ENCODE data around the gene RXRB.

Gene RXRB

DNA sequence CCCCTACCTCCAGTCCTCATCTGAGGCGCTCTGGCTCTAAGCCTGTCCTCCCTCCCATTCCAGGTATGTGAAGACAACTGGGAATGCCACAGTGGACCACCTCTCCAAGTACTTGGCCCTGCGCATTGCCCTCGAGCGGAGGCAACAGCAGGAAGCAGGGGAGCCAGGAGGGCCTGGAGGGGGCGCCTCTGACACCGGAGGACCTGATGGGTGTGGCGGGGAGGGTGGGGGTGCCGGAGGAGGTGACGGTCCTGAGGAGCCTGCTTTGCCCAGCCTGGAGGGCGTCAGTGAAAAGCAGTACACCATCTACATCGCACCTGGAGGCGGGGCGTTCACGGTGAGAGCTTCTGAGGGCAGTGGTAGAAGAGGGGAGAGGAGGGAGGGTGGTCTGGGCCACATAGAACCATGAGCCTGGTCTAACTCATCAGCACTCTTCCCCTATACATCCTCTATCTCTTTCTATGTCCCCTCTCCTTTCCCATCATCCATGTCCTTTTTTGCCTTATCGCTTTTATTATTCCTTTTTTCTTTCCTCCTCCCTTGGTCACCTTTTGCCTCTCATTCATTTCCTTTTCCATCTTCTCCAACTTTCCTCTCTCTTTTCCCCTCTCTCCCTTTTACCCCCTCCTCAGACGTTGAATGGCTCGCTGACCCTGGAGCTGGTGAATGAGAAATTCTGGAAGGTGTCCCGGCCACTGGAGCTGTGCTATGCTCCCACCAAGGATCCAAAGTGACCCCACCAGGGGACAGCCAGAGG, 11.4 kb upstream of the RXRB start:
- Histone ChIP-seq H2AFZ (ENCODE audit: low read length, unreplicated experiment) (no peak overlapping the region), H3K4me1 (ENCODE audit: control insufficient read depth, insufficient read depth, low read length, unreplicated experiment) (peaks cover 16% of the 10 kb centered on the region), H3K27ac (ENCODE audit: low read depth, low read length) (no peak overlapping the region), H3K27me3 (ENCODE audit: insufficient read depth, low read length) (no peaks in the 10 kb centered on the region), H3K79me2 (ENCODE audit: control insufficient read depth, insufficient read depth, low read length, unreplicated experiment) (no peaks in the 10 kb centered on the region), H3K36me3 (ENCODE audit: insufficient read depth, low read length) (no peaks in the 10 kb centered on the region), H3K4me3 (ENCODE audit: low read depth, low read length) (no peak overlapping the region)

DNA sequence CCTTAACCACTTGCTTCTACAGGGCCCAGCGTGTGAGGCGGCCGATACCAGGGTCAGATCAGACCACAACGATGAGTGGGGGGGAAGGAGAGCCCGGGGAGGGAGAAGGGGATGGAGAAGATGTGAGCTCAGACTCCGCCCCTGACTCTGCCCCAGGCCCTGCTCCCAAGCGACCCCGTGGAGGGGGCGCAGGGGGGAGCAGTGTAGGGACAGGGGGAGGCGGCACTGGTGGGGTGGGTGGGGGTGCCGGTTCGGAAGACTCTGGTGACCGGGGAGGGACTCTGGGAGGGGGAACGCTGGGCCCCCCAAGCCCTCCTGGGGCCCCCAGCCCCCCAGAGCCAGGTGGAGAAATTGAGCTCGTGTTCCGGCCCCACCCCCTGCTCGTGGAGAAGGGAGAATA, 10.7 kb upstream of the RXRB start:
- Histone ChIP-seq H3K27ac (ENCODE audit: low read depth, low read length) (no peak overlapping the region), H3K36me3 (ENCODE audit: insufficient read depth, low read length) (no peaks in the 10 kb centered on the region), H2AFZ (ENCODE audit: low read length, unreplicated experiment) (no peak overlapping the region), H3K27me3 (ENCODE audit: insufficient read depth, low read length) (no peaks in the 10 kb centered on the region), H3K4me3 (ENCODE audit: low read depth, low read length) (no peak overlapping the region), H3K4me1 (ENCODE audit: control insufficient read depth, insufficient read depth, low read length, unreplicated experiment) (peaks cover 24% of the 10 kb centered on the region), H3K79me2 (ENCODE audit: control insufficient read depth, insufficient read depth, low read length, unreplicated experiment) (no peaks in the 10 kb centered on the region)

DNA sequence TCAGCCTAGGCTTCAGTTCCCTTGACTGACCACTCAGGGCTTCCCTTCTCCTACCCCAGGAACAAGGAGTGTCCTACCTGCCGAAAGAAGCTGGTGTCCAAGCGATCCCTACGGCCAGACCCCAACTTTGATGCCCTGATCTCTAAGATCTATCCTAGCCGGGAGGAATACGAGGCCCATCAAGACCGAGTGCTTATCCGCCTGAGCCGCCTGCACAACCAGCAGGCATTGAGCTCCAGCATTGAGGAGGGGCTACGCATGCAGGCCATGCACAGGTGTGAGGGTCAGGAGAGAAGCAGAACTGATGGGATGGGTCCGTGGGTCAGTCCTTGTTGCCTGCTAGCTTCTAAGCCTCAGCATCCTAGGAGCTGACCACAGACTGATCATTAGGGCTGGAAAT, 9.4 kb upstream of the RXRB start:
- H3K79me2 ChIP-seq (ENCODE audit: control insufficient read depth, insufficient read depth, low read length, unreplicated experiment) = no peaks in the 10 kb centered on the region
- H3K4me3 ChIP-seq (ENCODE audit: low read depth, low read length) = no peak overlapping the region; the same call in 1 of the 2 replicates
- H2AFZ ChIP-seq (ENCODE audit: low read length, unreplicated experiment) = no peak overlapping the region
- H3K4me1 ChIP-seq (ENCODE audit: control insufficient read depth, insufficient read depth, low read length, unreplicated experiment) = peaks cover 36% of the 10 kb centered on the region
- no peaks in the 10 kb centered on the region for H3K36me3 ChIP-seq (ENCODE audit: insufficient read depth, low read length)
- no peaks in the 10 kb centered on the region for H3K27me3 ChIP-seq (ENCODE audit: insufficient read depth, low read length)
- H3K27ac ChIP-seq (ENCODE audit: low read depth, low read length) = no peak overlapping the region

DNA sequence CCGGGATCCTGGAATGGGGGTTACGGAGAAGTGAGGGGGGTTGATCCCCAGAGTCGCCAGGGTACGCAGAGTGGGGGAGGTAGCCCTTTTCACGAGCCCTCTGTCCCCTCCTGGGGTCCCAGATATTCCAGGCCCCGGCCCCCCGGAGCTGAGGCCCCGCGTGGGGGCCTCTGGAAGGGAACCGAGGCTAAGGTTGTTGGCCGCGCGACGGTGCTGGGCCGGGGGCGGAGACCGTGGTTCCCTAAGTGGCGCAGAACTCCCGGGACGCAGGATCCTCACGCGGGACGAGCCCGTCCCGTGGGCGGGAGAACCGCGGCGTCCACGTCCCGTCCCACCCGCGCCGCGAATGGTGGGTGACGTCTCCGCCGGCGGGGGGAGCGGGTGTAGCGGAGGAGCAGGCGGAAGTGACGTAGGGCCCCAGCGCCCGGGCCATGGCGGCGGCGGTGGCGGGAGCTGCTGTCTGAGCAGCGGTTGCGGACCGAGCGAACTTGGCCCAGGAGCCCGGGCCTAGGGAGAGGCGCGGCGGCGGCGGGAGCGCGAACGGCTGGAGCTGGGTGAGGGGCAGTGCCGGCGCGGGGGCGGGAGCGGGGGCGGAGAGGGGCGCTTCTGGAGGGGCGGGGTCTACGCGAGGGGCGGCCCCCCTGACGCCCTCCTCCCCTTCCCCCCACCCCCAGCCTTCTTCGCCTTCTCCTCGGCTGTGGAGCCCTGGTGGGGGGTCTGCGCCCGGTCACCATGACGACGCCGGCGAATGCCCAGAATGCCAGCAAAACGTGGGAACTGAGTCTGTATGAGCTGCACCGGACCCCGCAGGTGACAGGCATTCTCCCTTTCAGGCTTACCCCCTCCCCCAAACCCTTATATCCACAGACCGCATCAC, 7.9 kb upstream of the RXRB start, which contains the start of gene RING1:
RING1 (plus strand) TSS at position 410 of the 877 bp plus-strand sequence; CDS start at position 733, 323 bp downstream.
- H3K4me1 ChIP-seq (ENCODE audit: control insufficient read depth, insufficient read depth, low read length, unreplicated experiment) = peaks cover 45% of the 10 kb centered on the region
- peak within 1 kb of the TSS; percentile 32 for H2AFZ ChIP-seq (ENCODE audit: low read length, unreplicated experiment)
- no peaks in the 10 kb centered on the region for H3K27me3 ChIP-seq (ENCODE audit: insufficient read depth, low read length)
- H3K36me3 ChIP-seq (ENCODE audit: insufficient read depth, low read length) = no peaks in the 10 kb centered on the region
- peak within 1 kb of the TSS; percentile 90 for H3K27ac ChIP-seq (ENCODE audit: low read depth, low read length)
- H3K79me2 ChIP-seq (ENCODE audit: control insufficient read depth, insufficient read depth, low read length, unreplicated experiment) = peaks cover 8% of the 10 kb centered on the region
- H3K4me3 ChIP-seq (ENCODE audit: low read depth, low read length) = peak within 1 kb of the TSS; percentile 79

DNA sequence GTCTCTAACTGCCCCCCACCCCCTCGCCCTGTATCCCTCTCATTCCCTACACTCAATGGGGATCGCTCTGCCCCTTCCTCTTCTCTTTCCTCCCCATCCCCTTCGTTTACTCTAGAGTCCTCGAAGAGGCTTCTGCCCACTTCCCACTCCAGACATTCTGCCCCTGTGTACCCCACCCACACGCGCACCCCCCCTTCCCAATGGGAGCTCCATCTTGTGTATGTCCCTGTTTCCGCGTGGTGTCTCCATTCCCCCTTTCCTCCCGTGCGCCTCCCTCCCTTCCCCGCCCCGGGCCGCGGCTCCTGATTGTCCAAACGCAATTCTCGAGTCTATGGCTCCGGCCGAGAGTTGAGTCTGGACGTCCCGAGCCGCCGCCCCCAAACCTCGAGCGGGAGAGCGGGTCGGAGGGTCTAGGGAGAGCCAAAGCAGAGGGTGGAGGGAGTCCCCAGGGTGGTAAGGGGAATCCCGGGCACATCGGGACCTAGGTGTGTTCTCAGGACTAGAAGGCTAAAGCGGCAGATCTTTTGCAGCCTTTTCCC, 7.2 kb upstream of the RXRB start:
- Histone ChIP-seq H3K27ac (ENCODE audit: low read depth, low read length) (peak overlapping the region; percentile 90), H3K79me2 (ENCODE audit: control insufficient read depth, insufficient read depth, low read length, unreplicated experiment) (peaks cover 15% of the 10 kb centered on the region), H3K27me3 (ENCODE audit: insufficient read depth, low read length) (no peaks in the 10 kb centered on the region), H2AFZ (ENCODE audit: low read length, unreplicated experiment) (peak overlapping the region; percentile 32), H3K4me3 (ENCODE audit: low read depth, low read length) (peak overlapping the region; percentile 79), H3K4me1 (ENCODE audit: control insufficient read depth, insufficient read depth, low read length, unreplicated experiment) (peaks cover 44% of the 10 kb centered on the region), H3K36me3 (ENCODE audit: insufficient read depth, low read length) (peaks cover 5% of the 10 kb centered on the region; the same call in 1 of the 2 replicates)

DNA sequence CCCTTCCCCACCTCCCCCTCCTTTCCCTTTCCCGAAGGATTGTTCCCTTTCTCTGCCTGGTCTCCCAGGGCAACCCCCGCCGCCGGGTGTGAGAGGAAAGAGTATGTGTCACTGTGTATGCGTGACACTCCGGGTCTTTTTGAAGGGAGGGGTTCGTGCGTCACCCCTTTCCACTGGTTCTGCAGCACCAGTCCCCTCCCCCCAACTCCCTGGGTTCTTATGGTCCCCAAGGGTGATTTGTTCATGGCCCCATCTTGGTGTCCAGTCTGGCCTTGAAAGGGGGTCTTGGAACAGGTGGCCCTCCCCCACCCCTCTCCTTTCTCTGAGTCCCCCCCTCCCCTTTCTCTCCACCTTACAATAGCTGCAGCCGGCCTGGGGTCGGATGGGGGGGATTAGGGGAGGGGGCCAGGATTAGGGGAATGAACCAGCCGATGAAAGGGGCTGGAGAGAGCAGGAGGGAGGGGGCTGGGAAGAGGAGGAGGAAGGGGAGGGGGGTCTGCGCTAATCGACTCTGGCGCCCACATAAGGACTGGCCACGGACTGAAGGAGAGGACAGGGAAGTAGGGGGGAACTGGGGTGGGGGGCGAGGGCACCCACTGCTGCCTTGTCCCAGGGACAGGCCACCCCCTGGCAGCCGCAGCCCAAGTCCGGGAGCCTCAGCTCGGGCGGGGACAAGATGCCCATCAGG, 6.5 kb upstream of the RXRB start:
- Histone ChIP-seq H3K4me1 (ENCODE audit: control insufficient read depth, insufficient read depth, low read length, unreplicated experiment) (peaks cover 47% of the 10 kb centered on the region), H3K27me3 (ENCODE audit: insufficient read depth, low read length) (no peaks in the 10 kb centered on the region), H3K4me3 (ENCODE audit: low read depth, low read length) (peak overlapping the region; percentile 79), H3K27ac (ENCODE audit: low read depth, low read length) (peak overlapping the region; percentile 90), H2AFZ (ENCODE audit: low read length, unreplicated experiment) (no peak overlapping the region), H3K79me2 (ENCODE audit: control insufficient read depth, insufficient read depth, low read length, unreplicated experiment) (peaks cover 21% of the 10 kb centered on the region), H3K36me3 (ENCODE audit: insufficient read depth, low read length) (peaks cover 11% of the 10 kb centered on the region; the same call in 1 of the 2 replicates)

DNA sequence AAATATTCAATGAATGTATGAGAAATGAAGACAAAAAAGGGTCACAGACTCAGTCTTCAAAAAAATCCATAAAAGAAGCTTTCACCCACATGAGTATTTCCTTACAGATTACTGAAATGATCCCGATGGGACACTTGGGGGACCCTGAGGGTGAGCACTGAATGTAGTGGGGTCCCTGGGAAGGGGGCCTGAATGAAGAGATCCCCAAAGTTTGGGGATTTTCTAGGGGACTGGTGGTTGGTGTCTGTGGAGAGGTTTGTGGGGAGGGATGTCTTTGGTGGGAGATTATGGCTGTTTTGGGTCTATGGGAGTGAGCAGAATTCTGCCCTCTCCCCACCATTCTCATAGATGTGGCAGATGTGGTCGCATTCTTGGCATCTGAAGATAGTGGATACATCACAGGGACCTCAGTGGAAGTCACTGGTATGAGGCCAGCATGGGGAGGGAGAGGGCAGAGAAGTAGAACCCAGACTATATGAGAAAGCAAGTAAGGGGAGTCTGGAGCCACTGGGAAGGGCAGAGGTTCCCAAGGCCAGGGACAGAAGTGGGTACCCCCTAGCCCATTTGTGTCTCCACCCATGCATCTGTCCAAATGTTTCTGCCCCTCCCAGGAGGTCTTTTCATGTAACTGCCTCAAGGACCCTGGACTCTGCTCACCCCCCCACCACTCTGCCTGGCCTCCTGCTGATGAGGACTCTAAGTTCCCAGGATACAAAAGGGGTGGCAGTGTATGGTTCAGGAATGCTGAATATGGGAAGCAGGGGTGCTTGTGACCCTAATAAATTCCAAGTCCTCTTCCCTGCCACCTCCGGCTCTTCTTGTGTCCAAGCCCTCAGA, 5.8 kb upstream of the RXRB start:
- peak overlapping the region; percentile 79; the same call in 1 of the 2 replicates for H3K4me3 ChIP-seq (ENCODE audit: low read depth, low read length)
- H3K27me3 ChIP-seq (ENCODE audit: insufficient read depth, low read length) = no peaks in the 10 kb centered on the region
- H3K27ac ChIP-seq (ENCODE audit: low read depth, low read length) = peak overlapping the region; percentile 90
- H3K4me1 ChIP-seq (ENCODE audit: control insufficient read depth, insufficient read depth, low read length, unreplicated experiment) = peaks cover 51% of the 10 kb centered on the region
- H2AFZ ChIP-seq (ENCODE audit: low read length, unreplicated experiment) = no peak overlapping the region
- peaks cover 15% of the 10 kb centered on the region; the same call in 1 of the 2 replicates for H3K36me3 ChIP-seq (ENCODE audit: insufficient read depth, low read length)
- H3K79me2 ChIP-seq (ENCODE audit: control insufficient read depth, insufficient read depth, low read length, unreplicated experiment) = peaks cover 29% of the 10 kb centered on the region

DNA sequence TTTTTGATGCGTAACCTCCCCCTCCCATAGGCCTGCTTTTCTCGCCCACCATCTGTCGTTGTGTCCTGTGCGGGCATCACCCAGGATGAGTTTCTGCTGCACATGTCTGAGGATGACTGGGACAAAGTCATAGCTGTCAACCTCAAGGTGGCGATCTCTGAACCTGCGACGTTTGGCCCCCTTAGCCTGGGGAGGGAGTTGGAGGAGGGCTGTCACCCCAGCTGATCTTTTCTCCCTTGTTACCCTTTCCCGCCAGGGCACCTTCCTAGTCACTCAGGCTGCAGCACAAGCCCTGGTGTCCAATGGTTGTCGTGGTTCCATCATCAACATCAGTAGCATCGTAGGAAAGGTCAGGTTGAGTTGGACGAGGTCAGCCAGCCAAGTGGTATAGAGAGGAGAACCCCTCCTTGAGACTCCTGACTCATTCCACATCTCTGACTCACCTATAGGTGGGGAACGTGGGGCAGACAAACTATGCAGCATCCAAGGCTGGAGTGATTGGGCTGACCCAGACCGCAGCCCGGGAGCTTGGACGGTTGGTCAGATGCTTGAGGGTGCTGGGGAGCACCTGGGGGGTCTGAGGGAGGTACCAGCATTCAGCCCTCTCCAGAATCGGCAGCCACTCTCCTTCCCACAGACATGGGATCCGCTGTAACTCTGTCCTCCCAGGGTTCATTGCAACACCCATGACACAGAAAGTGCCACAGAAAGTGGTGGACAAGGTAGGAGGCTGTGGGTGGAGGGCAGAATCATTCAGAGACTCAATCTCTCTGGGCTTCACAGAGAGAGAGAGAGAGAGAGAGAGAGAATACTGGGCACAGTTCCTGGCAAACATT, 4.9 kb upstream of the RXRB start:
- Histone ChIP-seq H3K27me3 (ENCODE audit: insufficient read depth, low read length) (no peaks in the 10 kb centered on the region), H2AFZ (ENCODE audit: low read length, unreplicated experiment) (no peak overlapping the region), H3K4me1 (ENCODE audit: control insufficient read depth, insufficient read depth, low read length, unreplicated experiment) (peaks cover 51% of the 10 kb centered on the region), H3K36me3 (ENCODE audit: insufficient read depth, low read length) (peaks cover 15% of the 10 kb centered on the region; the same call in 1 of the 2 replicates), H3K4me3 (ENCODE audit: low read depth, low read length) (peak overlapping the region; percentile 70), H3K79me2 (ENCODE audit: control insufficient read depth, insufficient read depth, low read length, unreplicated experiment) (peaks cover 34% of the 10 kb centered on the region), H3K27ac (ENCODE audit: low read depth, low read length) (peak overlapping the region; percentile 90)
